KMS-11 (cell line): Measurements from ENCODE around the gene PDE4D.

Experiments
- H2AFZ ChIP-seq: fragments of 200-600 bp; sonication (generic); 2 replicates; pipeline ENCODE4 v1.6.1; 2016; ENCODE audit warnings: antibody characterized with exemption, mixed run types, low read depth
- H3K27ac ChIP-seq: fragments of 200-600 bp; sonication (generic); 2 replicates; pipeline ENCODE4 v1.6.1; 2016; ENCODE audit warnings: mild to moderate bottlenecking, mixed run types
- H3K27me3 ChIP-seq: fragments of 200-600 bp; sonication (generic); 2 replicates; pipeline ENCODE4 v1.6.1; 2017; ENCODE audit warnings: mild to moderate bottlenecking, low read depth, mixed run types, moderate library complexity; ENCODE audit not compliant: insufficient read depth
- H3K36me3 ChIP-seq: fragments of 200-600 bp; sonication (generic); 2 replicates; pipeline ENCODE4 v1.6.1; 2017; ENCODE audit warnings: mild to moderate bottlenecking, mixed run types; ENCODE audit not compliant: insufficient read depth
- H3K4me1 ChIP-seq: fragments of 200-600 bp; sonication (generic); 2 replicates; pipeline ENCODE4 v1.6.1; 2016; ENCODE audit warnings: mild to moderate bottlenecking, low read depth, mixed run types; ENCODE audit not compliant: poor library complexity, severe bottlenecking
- H3K4me2 ChIP-seq: fragments of 200-600 bp; sonication (generic); 2 replicates; pipeline ENCODE4 v1.7.0; 2016; ENCODE audit warnings: mild to moderate bottlenecking, mixed run types
- H3K4me3 ChIP-seq: fragments of 200-600 bp; sonication (generic); IDR thresholded peaks from 2 replicates; pipeline ENCODE4 v1.6.1; 2017; ENCODE audit warnings: low read depth, low read length, mixed read lengths; ENCODE audit not compliant: insufficient read depth
- H3K79me2 ChIP-seq: fragments of 200-600 bp; sonication (generic); 2 replicates; pipeline ENCODE4 v1.6.1; 2016; ENCODE audit warnings: low read depth, mixed run types; ENCODE audit not compliant: insufficient read depth
- H3K9ac ChIP-seq: fragments of 200-600 bp; sonication (generic); 2 replicates; pipeline ENCODE4 v1.6.1; 2016; ENCODE audit warnings: mild to moderate bottlenecking, mixed run types
- H4K20me1 ChIP-seq: fragments of 200-600 bp; sonication (generic); 2 replicates; pipeline ENCODE4 v1.6.1; 2016; ENCODE audit warnings: mild to moderate bottlenecking, mixed run types; ENCODE audit not compliant: insufficient read depth
- TF ChIP-seq, protein P1 (sequence below): fragments of 200-600 bp; sonication (generic); conservative IDR thresholded peaks from 2 replicates; pipeline ENCODE4 v1.6.1; 2017; ENCODE audit warnings: low read depth, mild to moderate bottlenecking, antibody characterized with exemption, low read length, moderate library complexity, mixed read lengths

PDE4D gene

DNA sequence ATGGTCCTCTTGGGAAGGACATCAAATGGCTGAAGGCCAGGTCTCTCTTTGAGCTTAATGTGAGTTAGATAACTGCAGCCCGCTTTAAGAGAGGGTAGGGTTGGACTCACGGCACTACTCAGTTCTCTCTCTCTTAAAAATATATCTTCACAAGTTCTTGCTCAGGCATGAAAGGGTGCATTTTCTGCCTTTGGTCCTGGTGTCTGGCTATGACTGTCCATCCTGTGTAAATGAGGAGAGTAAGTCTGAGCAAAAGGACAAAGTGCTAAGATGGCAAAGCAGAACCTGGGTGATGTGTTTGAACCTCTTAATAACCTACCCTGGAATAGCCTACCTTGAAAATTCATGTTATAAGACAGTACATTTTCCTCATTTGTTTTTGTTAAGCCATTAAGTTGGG lies 293.4 kb downstream of the PDE4D start:
- Histone ChIP-seq H2AFZ (no peak overlapping the region), H3K27me3 (no peaks in the 10 kb centered on the region), H3K4me1 (peaks cover 37% of the 10 kb centered on the region), H3K9ac (no peak overlapping the region), H3K4me2 (no peak overlapping the region), H4K20me1 (no peaks in the 10 kb centered on the region), H3K4me3 (no peak overlapping the region), H3K36me3 (no peaks in the 10 kb centered on the region), H3K79me2 (no peaks in the 10 kb centered on the region), H3K27ac (no peak overlapping the region)
- TF ChIP-seq, protein P1, sequence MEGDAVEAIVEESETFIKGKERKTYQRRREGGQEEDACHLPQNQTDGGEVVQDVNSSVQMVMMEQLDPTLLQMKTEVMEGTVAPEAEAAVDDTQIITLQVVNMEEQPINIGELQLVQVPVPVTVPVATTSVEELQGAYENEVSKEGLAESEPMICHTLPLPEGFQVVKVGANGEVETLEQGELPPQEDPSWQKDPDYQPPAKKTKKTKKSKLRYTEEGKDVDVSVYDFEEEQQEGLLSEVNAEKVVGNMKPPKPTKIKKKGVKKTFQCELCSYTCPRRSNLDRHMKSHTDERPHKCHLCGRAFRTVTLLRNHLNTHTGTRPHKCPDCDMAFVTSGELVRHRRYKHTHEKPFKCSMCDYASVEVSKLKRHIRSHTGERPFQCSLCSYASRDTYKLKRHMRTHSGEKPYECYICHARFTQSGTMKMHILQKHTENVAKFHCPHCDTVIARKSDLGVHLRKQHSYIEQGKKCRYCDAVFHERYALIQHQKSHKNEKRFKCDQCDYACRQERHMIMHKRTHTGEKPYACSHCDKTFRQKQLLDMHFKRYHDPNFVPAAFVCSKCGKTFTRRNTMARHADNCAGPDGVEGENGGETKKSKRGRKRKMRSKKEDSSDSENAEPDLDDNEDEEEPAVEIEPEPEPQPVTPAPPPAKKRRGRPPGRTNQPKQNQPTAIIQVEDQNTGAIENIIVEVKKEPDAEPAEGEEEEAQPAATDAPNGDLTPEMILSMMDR = no peak

DNA sequence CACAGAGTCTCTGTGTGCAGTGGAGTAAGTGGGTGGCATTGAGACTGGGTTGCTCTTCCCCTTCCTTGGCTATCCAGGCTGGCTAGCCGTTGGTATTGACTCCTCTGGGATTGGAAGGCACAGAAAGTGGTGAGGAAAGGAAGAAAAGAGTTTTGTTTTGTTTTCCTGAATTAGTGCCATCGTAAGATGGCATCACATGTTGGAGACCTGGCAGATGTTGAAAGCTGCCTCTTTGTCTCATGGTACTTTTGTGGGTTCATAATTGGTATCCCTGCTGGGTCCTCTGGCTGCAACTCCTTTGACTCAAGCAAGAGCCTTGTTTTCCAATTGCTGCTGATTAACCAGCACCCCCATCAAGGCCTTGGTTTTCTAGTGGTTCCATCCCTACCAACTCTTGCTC lies 293.8 kb downstream of the PDE4D start:
- peaks cover 41% of the 10 kb centered on the region for H3K4me1 ChIP-seq

DNA sequence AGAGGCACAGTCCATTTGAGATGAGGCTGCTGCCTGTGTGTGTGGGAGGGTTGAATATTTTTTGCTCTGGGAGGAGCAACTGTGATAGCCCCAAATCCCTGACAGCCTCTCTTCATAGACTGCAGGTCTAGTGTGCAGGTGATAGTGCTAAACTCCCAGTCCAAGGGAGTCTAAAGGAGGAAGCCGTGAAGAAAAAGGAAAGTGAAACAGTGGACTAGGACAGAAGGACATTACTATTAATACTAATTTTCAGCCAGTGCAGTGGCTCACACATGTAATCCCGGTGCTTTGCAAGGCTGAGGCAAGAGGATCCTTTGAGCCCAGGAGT lies 295.0 kb downstream of the PDE4D start:
- TF ChIP-seq, protein P1 = no peak
- Histone ChIP-seq H3K4me1 (peaks cover 53% of the 10 kb centered on the region), H3K79me2 (no peaks in the 10 kb centered on the region), H3K27me3 (no peaks in the 10 kb centered on the region), H3K4me2 (peak overlapping the region; percentile 84), H3K27ac (peak overlapping the region; percentile 52), H3K4me3 (no peak overlapping the region), H3K36me3 (no peaks in the 10 kb centered on the region), H4K20me1 (no peaks in the 10 kb centered on the region), H3K9ac (peak overlapping the region; percentile 46), H2AFZ (peak overlapping the region; percentile 87)

More for the DNA sequence above, 293.8 kb downstream of the PDE4D start:
- Histone ChIP-seq H2AFZ (no peak overlapping the region), H3K79me2 (no peaks in the 10 kb centered on the region), H3K27ac (no peak overlapping the region), H3K27me3 (no peaks in the 10 kb centered on the region), H3K4me2 (no peak overlapping the region), H4K20me1 (no peaks in the 10 kb centered on the region), H3K9ac (no peak overlapping the region), H3K36me3 (no peaks in the 10 kb centered on the region), H3K4me3 (no peak overlapping the region)
- TF ChIP-seq, protein P1 = no peak

DNA sequence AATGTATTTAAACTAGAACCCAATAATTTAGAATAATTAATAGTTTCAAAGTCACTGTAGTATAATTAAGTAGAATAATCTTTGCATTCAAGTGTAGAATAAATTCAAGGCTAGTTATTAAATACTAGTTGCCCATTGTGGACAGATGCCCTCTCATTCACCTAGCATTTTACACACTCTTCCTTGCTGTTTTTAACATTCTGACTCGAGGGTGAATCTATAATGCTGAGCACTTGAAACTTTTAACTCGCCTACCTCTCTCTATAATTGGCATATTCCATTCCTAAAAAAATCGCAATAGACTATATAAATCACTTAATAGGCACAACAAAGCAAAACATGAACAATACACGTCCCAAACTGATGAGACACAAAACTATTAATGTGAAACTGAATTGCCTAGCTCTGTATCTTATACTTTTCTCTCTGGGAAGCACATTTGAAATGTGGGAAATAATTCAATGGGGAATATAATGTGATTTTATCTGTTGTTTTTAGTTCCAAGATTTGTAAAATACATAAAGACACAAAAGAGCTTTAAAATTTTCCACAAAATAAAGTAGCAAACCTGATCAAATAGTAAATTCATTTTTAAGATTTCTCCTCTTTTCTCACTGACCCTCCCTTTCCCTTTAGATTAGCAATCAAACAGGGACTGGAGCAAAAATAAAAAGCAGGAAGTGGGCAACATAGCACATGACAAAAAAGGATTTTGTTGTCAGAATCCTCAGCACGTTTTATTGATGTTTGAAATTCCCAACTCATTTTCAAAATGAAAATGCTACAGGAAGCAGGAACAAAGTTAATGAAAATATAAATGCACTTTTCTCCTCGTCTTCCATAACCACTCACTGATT lies 295.6 kb downstream of the PDE4D start:
- Histone ChIP-seq H3K4me2 (peak overlapping the region; percentile 84), H2AFZ (peak overlapping the region; percentile 87), H4K20me1 (no peaks in the 10 kb centered on the region), H3K4me1 (peaks cover 59% of the 10 kb centered on the region), H3K27me3 (no peaks in the 10 kb centered on the region), H3K79me2 (no peaks in the 10 kb centered on the region), H3K27ac (peak overlapping the region; percentile 52), H3K4me3 (no peak overlapping the region), H3K36me3 (no peaks in the 10 kb centered on the region), H3K9ac (peak overlapping the region; percentile 46)
- TF ChIP-seq, protein P1 = no peak
